Mesenteric fat pad (tissue), 1 donor: Measurements from ENCODE around the gene GFRA1. TPM values are rescaled to one million over a fixed set of nuclear protein-coding genes. Genes with fewer than 3 reads are reported as not detected.
"Not testable (repeated sequence)": the region's sequence is repeated elsewhere in the genome, so short reads cannot be mapped to it uniquely, and the experiment has no call there.

ENCODE experiments used
- DNase-seq: peaks from one replicate; pipeline ENCODE4 v3.0.0-alpha.2; 2020; ENCODE audit warnings: low spot score
- total RNA-seq: library from RNA; stranded (reverse); fragmentation: NEBNext Ultra II Directional; extraction: Animal tissue kit (Norgen Biotek cat#: 25700); gene quantifications from one replicate; pipeline ENCODE4 v1.2.1, GENCODE V29; 2021
- donor health status: DM: yes; HTN: yes; CAD: no.

The GFRA1 gene
- total RNA-seq, 1 donor from 2014 or later = 18.3 TPM

DNA sequence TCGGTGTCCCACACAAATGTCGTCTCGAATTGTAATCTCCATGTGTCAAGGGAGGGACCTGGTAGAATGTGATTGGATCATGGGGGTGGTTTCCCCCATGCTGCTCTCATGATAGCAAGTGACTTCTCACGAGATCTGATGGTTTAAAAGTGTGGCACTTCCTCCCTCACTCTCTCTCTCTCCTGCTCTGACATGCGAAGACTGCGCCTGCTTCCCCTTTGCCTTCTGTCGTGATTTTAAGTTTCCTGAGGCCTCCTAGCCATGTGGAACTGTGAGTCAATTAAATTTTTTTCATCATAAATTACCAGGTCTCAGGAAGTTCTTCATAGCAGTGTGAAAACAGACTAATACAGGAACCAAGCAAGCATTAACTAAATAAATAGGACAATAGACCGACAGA, 229.1 kb downstream of the GFRA1 start:
- no peak for DNase-seq

DNA sequence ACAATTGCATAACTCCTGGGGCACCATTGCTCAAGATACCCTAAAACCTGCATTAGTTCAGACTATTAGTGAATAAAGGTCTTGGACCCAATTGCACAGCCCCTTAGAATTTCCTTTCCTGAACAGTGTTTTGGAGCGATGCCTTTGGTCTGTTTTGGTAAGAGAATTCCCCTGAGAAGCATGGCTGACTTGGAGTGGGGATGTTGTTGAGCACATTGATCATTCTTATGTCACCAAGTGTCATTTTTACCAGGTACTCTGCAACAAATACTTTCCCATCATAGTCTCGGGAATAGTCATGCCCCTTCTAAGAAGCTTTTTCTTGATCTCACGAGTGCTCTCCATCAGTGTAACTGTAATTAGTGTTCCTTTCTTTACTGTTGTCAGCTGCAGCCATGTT, 229.7 kb downstream of the GFRA1 start:
- no peak for DNase-seq

DNA sequence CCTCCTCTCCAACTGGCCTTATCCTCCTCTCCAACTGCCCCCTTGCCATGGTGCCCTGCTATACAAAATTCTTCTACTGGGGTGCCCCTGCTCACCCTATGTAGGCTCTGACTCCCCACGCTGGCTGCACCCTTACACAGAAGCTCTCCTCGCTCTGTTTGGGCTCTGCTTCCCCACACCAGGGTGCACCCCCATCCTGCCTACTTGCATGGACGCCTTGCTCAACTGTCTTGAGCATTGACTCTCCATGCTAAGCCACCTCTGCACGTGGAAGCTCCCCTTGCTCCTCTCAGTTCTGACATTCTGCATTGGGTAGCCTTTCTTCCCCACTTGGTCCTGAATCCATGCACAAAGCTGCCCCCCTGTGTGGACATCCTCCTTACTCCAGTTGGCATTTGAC, 231.1 kb downstream of the GFRA1 start:
- no peak for DNase-seq

DNA sequence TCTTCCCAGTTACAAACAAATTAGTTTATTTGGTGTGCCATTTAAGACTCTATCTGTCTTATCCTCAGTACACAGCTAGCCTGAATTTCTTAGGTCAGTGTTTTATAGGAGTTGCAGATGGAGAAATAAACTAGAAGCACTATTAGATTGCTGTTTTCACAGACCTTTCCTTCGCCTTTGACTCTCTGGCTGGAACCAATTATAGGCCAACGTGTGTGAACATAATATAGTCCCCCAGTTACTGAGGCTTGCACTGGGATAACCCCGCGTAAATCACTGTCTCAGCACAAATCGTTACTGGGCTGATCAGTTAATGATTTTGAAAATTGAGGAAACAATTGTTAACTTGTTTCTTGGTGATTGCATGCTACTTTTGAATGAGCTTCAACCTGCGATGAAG, 233.4 kb downstream of the GFRA1 start:
- no peak for DNase-seq

DNA sequence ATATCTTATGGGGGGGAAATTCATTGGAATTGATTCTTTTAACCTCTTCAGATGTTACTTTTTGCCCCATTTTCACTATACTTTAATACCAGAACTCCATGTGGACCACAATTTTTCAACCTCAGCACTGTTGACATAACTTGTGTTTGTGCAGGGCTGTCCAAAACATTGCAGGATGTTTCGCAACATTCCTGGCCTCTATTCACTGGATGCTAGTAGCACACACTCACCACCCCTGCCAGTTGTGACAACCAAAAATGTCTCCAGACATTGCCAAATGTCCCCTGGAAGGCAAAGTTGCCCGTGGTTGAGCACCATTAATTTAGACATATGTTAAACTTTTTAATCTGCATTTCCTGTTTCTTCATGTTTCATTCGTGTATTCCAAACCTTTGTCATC, 234.7 kb downstream of the GFRA1 start:
- no peak for DNase-seq

DNA sequence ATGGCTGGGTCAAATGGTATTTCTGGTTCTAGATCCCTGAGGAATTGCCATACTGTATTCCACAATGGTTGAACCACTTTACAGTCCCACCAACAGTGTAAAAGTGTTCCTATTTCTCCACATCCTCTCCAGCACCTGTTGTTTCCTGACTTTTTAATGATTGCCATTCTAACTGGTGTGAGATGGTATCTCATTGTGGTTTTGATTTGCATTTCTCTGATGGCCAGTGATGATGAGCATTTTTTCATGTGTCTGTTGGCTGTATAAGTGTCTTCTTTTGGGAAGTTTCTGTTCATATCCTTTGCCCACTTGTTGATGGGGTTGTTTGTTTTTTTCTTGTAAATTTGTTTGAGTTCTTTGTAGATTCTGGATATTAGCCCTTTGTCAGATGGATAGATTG, 237.6 kb downstream of the GFRA1 start:
- DNase-seq = not testable (repeated sequence)

DNA sequence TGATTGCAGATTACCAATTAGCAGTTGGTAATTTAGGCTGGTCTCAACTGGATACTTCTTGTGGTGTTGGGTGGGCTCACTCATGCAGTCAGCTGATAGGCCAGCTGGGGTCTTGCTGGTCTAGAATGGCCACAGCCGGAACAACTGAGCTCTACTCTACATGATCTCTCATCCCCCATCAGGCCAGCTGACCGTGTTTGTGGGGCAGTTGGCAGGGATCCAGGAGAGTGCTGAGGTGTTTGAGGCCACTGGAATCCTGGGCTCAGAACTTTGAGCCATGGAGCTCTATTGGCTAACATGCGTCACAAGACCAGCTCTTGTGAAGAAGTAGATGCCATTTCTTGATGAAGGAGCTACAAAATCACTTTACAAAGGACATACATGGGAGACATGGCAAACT, 242.4 kb downstream of the GFRA1 start:
- no peak for DNase-seq

DNA sequence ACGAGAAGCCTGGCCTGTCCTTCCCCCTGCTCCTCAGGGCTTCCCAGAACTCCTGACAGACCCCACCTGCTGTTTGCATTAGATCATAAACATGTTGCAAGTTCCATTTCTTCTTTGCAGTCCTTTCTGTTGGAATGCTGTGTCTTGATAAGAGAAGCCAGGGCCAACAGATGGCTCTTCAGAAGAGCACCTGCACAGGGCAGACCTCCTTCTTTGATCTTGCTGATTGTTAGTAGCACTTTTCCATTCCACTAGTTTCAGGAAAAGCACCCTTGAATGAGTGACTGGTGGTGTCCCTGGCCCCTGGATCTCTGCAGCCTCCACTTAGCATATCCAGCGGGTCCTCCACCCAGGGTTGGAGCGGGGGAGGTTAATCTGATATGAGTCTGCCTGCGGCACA, 243.2 kb downstream of the GFRA1 start:
- DNase-seq = no peak

DNA sequence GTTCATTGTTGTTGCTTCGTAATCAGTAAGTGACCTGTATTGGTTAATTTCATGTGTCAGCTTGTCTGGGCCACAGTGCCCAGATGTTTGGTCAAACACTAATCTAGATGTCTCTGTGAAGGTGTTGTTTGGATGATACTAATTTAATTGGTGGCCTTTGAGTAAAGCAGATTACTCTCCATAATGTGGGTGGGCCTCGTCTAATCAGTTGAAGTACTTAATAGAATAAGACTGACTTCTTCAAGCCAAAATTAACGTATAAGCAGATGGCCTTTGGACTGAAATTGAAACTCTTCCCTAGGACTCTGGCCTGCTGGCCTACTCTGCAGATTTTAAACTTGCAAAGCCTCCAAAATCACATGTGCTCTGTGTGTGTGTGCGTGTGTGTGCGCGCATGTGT, 245.7 kb downstream of the GFRA1 start:
- no peak for DNase-seq

DNA sequence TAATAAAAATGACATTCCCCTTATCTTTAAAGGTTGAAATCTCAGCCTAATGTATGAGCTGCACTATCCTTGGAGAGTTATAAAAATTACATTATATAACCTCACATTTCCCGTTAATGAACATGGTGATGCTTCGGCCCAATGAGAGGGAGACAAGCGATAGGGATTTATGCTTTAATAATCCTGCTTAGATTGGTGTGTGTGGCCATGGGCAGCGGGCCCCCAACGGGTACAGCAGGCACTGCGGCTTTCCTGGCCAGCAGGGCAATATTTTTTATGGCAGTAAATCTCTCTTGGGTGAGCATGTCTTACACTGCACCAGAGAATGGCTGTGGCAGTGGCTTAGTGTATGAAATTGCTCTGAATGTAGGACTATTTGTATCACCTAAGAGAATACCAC, 246.3 kb downstream of the GFRA1 start:
- DNase-seq = no peak

DNA sequence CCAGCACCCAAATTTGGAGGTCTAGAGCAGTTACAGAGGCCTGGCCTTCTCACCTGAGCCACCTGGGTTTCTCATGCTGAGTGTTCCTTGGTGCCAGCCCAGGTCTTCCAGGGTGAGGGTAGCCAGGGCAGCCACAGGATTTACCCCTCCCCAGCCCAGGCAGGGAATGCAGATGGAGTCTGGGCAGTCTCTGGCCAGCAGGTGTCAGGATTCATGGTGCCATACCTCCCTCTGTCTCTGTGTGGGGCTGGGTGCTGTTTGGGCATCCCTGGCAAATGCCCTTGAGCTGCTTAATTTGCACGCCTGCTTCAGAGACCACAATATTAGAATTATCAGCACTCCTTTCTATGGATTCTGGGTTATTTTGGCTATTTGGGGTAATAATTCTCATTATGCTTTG, 246.7 kb downstream of the GFRA1 start:
- no peak for DNase-seq

DNA sequence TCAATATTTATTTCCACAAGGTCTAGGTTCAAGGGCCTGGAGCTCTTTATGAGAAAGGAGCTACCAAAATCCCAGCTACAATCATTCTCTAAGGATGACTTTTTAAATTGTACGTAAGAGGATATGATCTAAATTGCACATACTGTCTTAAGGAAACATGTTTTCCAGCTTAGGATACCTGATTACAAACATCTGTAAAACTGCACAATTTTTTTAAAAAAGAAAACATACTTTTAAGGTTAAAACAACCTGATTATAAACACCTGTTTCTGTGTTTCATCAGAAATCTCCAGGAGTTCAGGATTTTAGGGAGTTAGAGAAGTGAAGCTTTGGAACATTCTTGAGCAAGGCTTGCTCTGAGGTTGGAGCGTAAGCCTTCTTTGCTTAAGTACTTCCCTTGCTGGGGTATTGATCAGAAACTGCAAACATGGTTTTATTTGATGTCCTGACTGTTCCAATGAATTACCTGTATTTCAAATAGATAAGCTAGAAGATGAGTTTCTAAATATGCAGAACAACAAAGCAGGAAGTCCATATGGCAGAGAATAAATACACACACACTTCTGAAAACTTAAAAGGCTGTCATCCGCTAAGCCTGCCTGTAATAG, 248.6 kb downstream of the GFRA1 start:
- no peak for DNase-seq

DNA sequence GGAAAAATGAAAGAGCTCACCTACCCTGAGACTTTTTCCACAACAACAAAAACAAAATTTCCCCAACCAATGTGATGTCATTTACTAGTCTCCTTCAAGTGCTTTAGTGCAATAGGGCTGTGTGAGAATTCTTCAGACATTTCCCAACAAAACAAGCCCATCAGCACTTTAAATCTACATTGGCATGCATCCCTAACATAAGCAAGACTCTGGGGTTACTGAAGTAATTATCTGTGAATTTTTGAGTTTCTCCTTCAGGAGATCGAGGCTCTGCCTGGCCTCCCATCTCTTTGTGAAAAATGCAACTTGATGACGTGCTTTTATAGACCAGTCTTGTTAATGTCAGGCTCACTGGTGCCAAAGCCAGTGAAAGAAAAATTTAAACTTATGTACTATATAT, 255.6 kb downstream of the GFRA1 start:
- DNase-seq = no peak

DNA sequence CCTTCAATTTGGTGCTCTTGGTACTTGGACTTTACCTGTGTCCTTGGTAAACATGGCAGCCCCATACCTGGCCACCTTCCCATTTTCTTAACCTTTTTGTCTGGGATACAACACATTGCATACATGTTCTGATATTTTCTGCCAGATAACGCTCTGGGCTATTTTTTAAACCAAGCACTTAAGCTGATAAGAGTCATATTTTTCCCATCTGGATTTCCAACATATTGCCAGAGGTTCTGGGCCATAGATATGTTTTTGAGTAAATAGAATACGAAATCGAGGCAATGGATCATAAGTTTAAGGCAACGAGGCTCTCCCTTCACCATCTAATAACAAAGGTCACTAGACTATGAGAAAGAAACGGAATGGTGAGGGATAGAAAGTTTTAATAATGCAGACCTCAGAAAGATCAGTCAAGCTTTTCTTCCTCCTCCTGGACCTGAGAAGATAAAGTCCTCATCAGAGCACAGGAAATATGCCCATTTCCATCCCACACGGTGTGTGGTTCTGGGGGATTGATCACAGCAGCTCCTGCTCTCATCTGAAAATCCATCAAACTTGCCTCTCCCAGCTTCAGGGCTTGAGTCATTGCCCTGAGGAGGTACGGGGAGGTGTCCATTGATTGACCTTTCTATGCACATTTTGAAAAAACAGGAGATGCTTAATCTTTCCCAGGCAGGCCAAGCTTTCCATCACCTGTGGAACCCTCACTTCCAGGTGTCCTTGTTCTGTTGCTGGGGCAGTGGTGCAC, 257.2 kb downstream of the GFRA1 start:
- DNase-seq = no peak

DNA sequence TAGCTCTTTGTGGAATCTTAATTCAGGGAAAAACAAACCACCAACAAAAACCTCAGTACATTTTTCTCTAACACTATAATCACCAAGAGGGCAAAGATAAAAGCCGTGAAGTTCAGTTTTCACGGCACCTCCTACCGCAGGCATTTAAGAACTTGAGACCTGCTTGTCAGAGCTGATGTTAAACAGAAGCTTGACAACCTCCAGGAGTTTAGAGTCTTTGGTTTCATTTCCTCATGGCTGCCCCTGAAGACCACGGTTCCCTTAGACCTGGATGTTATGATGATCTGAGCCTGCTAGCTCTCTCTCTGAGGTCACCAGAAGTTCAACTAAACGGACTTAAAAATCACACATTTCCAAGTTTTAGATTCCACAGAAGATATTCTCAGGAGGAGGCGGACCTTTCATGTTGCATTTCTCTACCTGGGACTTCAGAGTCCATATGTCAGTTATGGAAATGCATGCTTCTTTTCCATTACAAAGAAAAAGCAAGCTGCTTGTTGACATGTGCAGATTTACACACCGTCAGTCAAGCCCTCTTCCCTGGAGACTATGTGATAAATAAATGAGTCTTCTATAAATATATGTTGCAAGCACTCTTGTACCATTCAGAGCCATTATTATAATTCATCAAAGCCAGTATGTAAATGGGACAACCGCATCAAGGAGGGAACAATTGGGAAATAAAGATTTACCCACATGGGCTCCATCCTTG, 258.0 kb downstream of the GFRA1 start:
- no peak for DNase-seq

DNA sequence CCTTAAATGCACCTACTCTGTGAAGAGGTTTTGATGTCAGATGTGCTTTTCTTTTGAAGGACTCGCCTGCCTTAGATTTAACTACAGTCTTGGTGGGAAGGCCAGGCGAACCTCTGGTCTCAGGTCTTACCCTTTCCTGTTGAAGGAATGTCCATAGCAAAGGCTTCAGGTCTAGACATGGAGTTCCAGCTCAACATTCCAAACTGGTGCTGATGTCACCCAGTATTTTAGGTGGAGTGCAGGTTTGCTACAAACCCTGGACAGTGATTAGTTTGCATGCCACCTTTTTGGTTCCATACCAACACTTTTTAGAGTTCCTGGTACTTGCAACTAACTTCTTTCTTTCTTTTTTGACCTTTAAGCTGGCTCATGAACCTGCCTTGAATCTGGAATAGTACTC, 258.7 kb downstream of the GFRA1 start:
- no peak for DNase-seq

DNA sequence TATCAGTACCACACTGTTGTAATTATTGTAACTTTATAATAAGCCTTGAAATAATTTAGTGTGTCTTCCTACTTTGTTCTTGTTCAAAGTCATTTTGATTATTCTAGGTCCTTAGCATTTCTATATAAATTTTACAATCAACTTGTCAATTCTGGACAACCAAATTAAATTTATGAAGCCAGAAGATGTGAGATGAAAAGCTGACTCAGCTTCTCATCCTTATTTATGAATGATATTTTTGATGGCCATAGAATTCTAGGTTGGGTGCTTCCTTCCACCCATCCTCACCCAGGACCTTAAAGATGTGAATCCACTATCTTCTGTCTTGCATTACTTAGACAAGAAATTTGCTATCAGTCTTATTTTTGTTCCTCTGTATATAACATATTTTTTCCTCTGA, 261.1 kb downstream of the GFRA1 start:
- DNase-seq = no peak

DNA sequence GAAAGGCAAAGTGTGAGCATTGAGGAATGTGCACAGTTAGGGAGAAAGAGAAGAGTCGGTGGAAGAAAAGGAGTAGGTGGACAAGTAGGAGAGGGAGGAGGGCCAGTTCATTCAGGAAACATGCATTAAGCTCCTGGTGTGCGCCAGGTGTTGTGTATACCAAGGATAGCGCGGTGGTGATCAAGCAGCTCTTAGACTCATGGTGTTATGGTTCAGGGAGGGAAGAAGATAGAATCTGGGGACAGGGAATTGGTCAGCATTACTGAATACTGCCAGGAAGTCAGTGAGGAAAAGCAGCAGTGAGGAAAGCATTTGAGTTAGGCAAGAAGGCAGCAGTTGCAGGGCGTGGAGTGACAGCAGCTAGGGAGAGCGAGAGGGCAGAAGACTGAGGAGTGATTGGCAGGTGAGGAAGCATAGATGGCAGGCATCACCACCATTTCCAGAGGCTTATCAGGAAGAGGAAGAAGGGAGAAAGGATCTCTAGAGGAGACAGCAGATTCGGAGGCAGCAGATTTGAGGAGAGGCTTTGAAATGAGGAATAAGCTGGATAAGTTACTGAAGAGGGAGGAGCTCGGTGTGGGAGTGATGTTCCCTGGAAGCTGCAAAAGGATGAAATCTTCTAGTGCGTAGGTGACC, 265.6 kb downstream of the GFRA1 start:
- no peak for DNase-seq
